K562 (cell line): ENCODE measurements around the gene SPHK1. TPM values are rescaled to one million over a fixed set of nuclear protein-coding genes. Genes with fewer than 3 reads are reported as not detected.
A peak's percentile ranks its signal among the peaks of the same experiment; 100 is the strongest.

ENCODE experiments used
- CUX1 ChIP-seq: fragments of 200-800 bp; sonication (Bioruptor generic); IDR thresholded peaks from 2 replicates; pipeline ENCODE4 v1.6.1; 2016; ENCODE audit warnings: missing genetic modification characterization, missing compliant biosample characterization
- MGA ChIP-seq: fragments of 450-650 bp; IDR thresholded peaks from 2 replicates; pipeline ENCODE4 v1.6.1; 2016; ENCODE audit warnings: mild to moderate bottlenecking, moderate library complexity
- polyA plus RNA-seq, 8 experiments: library from polyadenylated mRNA; depleted of rRNA in 4 of 8; stranded (reverse) in 5 of 8; unstranded in 3 of 8; fragments of >200 nt; fragmentation: Nextera tagmentation in 2 of 8; fragmentation: Illumina TruSeq in 1 of 8; extraction: Ambion mirVana in 2 of 8; extraction: Trizol in 1 of 8; gene quantifications; 2 replicates each; pipeline versions ENCODE4 v1.2.1 to v1.2.3, GENCODE V29; 2011 to 2014; ENCODE audit warnings: inconsistent platforms in 1 of 8, missing spikeins in 1 of 8
- total RNA-seq, 7 experiments: library from RNA; depleted of rRNA in 6 of 7; stranded (reverse); fragments of >200 nt in 6 of 7; fragmentation: Illumina TruSeq in 2 of 7; extraction: Trizol in 2 of 7; gene quantifications; 2 replicates each; pipeline versions ENCODE4 v1.2.1 to v1.2.3, GENCODE V29; 2011 to 2021; ENCODE audit warnings: low replicate concordance in 1 of 7
- TF ChIP-seq, protein P1 (sequence below): fragments of 450-650 bp; IDR thresholded peaks from 2 replicates; pipeline ENCODE4 v1.6.1; 2018; ENCODE audit not compliant: partially characterized antibody

SPHK1 gene
- total and polyA plus RNA-seq, 9 of the 15 experiments (the other 6 are each of a cell fraction or from before 2014, with no cell fraction given) = 0.21 to 60.3 (median 14.5) TPM

DNA sequence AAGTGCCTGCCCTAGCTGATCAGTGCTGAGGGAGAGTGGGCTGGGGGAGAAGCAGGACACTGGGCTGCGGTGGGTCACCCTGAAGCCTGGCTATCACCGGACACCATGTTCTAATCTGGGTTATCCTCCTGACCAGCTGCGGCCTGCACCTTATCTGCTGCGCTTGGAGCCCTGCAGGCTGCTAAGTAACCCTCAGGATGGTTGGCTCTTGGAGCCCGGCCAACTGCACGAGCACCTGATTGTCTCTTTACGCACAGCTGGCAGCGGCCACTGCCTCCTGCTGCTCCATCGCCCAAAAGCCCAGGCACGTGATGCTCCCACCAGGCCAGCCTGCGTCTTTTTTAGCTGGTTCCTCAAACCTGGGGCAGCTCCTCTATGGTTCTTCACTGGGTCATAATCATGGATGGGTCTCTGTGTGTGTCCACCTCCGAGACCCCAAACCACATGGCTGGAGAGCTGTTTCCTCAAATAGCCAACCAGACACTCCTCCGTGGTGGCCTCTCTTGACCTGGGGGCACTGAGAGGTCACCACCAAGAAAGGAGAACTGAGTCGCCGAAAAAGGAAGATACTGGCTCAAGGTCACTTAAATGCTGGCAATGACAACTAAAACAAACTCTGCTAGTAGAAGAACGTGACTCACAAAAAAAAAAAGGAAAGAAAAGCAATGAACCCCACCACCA lies 21.7 kb downstream of the SPHK1 start (continued):
- TF ChIP-seq MGA (peak; percentile 48; the same call in 1 of the 2 replicates), CUX1 (CRISPR knock-in tag) (peak; percentile 94)
- TF ChIP-seq, protein P1, sequence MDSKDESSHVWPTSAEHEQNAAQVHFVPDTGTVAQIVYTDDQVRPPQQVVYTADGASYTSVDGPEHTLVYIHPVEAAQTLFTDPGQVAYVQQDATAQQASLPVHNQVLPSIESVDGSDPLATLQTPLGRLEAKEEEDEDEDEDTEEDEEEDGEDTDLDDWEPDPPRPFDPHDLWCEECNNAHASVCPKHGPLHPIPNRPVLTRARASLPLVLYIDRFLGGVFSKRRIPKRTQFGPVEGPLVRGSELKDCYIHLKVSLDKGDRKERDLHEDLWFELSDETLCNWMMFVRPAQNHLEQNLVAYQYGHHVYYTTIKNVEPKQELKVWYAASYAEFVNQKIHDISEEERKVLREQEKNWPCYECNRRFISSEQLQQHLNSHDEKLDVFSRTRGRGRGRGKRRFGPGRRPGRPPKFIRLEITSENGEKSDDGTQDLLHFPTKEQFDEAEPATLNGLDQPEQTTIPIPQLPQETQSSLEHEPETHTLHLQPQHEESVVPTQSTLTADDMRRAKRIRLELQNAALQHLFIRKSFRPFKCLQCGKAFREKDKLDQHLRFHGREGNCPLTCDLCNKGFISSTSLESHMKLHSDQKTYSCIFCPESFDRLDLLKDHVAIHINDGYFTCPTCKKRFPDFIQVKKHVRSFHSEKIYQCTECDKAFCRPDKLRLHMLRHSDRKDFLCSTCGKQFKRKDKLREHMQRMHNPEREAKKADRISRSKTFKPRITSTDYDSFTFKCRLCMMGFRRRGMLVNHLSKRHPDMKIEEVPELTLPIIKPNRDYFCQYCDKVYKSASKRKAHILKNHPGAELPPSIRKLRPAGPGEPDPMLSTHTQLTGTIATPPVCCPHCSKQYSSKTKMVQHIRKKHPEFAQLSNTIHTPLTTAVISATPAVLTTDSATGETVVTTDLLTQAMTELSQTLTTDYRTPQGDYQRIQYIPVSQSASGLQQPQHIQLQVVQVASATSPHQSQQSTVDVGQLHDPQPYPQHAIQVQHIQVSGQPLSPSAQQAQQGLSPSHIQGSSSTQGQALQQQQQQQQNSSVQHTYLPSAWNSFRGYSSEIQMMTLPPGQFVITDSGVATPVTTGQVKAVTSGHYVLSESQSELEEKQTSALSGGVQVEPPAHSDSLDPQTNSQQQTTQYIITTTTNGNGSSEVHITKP = peak; percentile 59
